SIG-M5 (cell line): ENCODE measurements around the gene SLC16A9.

ENCODE experiments used
- DNase-seq: peaks from one replicate; lab custom pipeline; 2025; lab: John Stamatoyannopoulos, UW

Gene SLC16A9

DNA sequence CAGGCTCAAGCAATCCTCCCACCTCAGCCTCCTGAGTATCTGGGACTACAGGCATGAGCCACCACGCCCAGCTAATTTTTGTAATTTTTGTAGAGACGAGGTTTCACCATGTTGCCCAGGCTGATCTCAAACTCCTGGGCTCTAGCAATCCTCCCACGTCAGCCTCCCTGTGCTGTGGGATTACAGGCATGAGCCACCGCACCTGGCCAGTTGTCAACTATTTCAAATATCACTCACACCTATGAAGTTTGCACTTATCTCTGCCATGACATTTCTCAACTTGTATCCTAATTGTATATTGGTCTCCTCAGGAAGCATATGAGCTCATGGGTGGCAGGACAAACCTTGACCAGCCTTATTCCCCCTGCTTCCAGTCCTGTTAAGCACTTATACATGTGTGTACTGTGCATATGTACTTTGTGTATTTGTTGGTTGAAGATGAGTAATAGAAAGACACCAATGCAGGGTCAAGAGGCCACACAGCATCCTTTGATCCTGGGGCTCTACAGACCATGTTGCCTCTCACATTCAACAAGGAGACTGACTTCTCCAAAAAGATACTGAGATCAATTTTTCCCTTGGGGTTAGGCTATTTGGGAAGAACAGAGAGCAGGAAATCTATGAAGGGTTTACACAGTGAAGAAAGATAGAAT, 82.2 kb downstream of the SLC16A9 start:
- no peak for DNase-seq

DNA sequence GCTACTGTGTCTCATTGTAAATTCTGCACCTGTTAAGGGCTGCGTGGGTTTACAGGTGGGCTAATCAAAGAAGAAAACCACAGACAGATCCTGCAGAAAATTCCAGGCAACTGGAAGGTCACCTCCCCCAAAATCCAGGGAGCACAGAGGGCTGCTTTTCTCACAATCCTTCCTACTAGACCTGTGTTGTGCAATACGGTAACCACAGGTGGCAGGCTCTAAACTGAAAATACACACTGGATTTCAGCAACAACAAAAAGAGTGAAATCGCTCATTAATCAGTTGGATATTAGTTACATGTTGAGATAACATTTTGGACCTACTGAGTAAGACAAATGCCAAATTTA, 83.2 kb downstream of the SLC16A9 start:
- DNase-seq, result no peak

DNA sequence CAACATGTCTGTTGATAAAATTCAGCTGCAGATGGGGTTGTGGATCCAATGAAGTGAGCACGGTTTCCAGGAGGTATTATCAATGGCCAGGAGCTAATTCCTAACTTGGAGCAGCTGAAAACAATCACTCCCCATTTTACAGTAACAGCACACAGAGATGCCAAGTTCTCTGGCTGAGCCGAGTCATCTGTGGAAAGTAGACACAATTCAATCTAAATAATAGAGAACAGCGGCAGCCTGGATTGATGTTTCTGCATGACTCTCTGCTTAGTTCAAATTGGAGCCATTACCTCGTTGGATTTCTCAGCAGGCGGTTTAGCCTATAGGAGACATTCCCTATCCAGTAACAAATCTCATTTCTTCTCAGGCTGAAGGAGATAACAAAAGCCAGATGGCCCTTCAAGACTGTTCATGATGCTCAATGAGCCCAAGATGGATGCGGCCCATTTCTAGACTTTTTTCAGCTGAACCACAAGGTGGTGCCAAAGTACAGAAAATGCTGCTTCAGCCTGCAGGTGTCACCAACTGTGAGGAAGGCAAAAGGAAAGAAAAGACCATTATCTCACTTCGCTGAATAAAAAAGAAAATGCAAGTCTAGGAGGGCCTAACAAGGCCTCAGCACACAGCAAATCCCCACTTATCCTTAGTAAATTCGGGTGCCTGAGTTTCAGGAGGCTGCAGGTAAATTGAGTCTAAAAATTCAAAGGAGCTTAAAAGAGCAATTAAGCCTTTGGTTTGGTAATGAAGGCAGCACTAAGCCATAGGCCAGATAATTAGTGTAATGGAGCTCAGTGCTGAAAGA, 83.7 kb downstream of the SLC16A9 start:
- no peak for DNase-seq

DNA sequence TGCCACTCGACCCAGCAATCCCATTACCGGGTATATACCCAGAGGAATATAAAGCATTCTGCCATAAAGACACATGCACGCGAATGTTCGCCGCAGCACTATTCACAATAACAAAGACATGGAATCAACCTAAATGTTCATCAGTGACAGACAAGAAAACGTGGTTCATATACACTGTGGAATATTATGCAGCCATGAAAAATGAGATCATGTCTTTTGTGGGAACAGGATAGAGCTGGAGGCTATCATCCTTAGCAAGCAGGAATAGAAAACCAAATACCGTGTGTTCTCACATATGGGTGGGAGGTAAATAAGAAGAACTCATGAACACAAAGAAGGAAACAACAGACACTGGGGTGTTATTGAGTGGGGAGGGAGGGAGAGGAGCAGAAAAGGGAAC, 84.7 kb downstream of the SLC16A9 start:
- no peak for DNase-seq

DNA sequence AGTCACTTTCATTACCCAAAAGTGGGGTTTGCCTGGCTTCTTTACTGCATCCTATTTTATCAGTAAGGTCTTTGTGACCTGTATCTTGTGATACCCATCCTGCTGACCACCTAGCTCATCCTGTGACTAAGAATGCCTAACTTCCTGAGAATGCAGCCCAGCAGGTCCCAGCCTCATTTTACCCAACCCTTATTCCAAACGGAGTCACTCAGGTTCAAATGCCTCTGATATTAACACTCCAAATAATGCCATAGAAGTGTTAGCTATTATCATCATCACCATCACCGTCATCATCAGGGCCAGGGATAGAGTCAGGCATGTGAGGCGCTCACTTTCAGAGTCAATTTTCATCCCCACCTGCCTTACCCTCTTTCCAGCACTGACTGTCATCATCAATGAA, 85.5 kb downstream of the SLC16A9 start:
- DNase-seq, result no peak

DNA sequence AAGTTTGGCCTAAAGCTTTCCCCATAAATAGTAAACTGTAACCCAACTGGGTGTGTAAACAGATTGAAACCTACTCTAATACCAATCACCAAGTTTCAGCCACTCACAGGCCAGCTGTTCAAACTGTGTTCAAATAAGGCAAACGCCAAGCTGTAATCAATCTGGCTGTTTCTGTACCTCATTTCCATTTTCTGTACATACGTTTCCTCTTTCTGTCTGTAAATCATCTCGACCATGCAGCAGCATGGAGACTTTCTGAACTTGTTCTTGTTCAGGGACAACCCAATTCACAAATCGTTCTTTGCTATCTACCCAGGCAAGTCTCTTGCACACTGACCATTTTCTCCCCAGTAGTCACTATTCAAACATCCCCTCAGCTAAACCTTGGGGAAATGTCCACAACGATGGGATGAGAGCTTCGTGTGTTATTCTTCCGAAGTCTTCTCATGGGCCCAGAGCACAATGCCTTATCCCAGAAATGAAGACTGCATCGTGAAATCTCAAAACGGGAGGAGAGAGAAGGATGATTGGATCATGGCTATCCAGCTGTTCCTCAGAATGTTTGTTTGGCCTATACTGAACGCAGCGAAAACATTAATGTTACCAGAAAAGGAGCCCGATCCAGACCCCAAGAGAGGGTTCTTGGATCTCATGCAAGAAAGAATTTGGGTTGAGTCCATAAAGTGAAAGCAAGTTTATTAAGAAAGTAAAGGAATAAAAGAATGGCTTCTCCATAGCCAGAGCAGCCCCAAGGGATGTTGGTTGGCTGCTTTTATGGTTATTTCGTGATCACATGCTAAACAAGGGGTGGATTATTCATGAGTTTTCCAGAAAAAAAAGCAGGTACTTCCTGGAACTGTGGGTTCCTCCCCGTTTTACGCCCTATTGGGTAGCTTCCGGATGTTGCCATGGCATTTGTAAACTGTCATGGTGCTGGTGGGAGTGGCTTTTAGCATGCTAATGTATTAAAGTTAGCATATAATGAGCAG, 86.2 kb downstream of the SLC16A9 start:
- no peak for DNase-seq

DNA sequence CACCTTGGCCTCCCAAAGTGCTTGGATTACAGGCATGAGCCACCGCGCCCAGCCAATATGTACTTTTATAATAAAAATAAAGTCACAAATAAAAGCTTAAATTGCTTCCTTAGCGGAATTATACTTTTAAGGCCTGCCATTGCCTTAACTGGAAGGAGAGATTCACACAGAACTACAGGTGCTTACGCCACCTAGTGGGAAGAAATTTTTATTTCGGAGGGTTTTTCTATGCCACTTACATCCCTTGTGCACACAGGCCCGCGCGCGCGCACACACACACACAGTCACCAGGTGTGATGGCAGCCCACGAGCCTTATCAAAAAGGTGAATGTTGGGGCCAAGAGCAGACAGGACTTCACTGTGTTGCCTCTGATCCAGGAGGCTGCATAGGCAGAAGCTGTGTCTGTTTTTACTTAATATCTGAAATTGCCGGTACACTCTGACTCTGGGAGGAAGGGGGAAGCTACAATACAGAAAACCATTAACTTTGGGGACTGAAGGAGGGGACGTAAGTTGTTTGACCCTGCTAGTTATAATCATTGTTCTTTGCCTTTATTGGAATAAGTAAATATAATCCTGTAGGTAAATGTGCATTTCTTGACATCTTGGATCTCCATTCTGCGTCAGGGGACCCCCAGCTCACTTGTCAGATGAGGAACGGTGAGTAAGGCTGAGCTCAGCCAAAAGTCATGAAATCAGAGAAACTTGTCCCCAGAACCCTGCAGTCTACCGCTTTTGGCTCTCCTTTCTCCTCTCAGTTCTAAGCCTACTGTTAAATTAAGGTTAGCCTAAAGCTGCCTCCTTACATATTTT, 87.1 kb downstream of the SLC16A9 start:
- DNase-seq, result no peak

DNA sequence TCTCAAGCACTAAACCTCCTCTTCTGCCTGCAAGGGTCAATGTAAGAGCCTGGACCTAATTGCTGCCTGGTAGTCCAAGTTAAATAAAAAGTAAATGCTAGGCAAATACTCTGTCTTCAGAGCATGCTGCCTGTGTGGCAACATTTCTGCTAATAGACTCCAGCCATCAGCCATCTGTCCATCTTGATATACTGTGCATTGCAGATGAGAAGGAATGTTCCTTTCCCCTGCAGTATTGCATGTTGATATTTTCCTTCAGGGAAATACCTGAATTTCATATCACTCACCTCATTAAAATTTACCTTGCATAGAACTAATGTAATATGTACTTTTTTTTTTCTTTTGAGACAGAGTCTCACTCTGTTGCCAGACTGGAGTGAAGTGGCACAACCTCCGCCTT, 87.9 kb downstream of the SLC16A9 start:
- DNase-seq, result no peak

DNA sequence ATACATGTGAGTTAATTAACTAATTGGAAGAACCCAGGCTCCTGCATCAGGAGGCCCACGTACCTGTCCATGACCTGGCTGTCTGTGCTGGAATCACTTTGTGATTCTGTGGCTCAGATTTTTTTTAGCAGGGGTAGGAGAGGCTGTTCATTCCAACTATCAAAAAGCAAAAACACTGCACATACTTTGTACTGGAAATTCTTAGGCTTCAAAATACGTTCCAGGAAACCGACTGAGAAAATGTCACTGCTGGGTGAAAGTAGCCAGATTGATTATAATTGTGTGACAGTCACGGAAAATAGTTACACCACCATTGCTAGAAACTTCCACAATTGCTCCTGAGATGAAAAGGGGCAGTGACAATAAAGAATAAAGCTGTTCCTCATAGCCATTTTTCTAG, 91.0 kb downstream of the SLC16A9 start:
- no peak for DNase-seq

DNA sequence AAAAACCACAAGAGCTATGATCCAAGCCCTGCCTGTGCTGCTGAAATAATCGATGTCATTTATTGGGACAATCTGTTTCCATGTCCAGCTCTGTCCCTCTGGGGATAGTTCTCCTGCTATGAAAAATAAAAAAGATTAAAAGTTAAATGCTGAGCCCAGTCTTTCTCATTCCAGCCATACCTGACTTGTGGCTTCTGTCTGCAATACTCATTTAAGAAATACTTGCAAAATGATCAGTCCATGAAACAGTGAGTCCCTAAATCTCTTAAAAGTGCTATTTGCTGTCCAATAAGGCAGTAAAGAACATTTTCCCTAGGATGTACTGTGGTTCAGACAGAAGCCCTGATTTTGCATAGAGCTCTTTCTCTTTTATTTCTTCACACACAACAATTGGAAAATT, 91.7 kb downstream of the SLC16A9 start:
- DNase-seq, result no peak

DNA sequence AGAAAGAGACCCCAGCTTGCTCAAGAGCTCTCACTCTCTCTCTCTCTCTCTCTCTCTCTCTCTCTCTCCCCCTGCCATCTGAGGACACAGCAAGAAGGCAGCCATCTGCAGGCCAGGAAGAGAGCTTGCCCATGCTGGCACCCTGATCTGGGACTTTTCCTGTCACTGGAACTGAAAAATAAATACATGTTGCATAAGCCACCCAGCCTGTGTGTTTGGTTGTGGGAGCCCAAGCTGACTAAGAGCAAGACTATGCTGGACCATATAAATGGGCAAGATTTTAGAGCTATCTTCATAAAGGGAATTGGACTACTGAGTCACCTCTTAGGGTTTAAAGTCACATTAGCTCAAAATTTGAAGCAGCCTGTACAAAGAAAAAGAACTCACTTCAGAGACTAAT, 98.6 kb downstream of the SLC16A9 start:
- DNase-seq, result no peak

DNA sequence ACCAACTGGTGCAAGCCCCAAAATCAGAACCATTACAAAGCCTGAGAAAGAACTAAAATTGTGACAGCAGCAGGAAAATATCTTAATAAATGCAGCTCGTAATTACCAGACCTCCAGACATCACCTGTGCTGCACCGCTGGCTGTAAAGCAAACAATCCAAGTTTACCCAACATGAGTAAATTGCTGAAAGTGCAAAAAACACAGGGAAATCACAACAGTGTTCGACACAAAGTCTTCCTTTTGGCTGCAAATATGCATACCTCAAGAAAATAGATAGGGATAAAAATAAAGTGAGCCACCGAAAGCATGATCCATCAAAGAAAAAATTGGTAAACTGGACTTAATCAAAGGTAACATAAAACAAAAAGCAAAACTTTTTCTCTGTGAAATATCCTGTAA, 101.7 kb downstream of the SLC16A9 start:
- no peak for DNase-seq

DNA sequence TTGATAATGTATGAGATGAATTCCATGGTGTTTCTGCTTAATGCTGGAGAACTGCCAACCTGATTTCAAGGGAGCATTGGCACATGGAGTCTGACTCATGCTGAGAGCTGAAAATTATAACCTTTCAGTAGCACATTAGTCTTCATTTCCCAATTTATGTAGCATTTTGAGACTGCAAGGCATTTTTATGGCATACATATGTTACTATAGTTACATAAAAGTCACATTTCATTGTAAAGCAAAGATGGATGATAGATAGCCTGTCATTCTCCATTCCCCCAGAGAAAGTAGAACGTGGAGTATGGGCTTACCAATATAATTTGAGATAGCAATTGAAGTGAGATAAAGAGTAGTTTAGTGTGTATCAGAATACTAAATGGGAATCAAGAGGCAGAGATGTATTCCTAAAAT, 103.1 kb downstream of the SLC16A9 start:
- no peak for DNase-seq

DNA sequence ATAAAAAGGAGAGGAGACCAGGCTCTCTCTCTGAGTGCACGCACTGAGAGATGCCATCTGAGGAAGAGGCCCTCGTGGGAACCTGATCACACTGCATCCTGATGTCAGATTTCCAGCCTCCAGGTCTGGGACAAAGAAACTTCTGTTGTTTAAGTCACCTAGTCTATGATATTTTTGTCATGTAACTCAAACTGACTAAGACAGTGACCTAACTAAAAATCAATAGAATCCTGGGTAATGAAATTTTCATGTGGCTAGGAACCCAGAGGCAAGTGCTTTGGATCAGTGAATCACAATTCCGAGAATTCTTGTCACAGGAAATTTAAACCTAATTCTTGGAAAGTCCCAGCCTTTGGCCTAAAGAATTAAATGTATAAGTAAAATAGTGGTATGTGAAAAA, 107.7 kb downstream of the SLC16A9 start:
- DNase-seq, result no peak
